OCI-M1 (cell line): ENCODE data around the gene UBA6.
"Not testable (repeated sequence)": the region's sequence is repeated elsewhere in the genome, so short reads cannot be mapped to it uniquely, and the experiment has no call there.

Experiments used
- DNase-seq: peaks from one replicate; lab custom pipeline; 2025; lab: John Stamatoyannopoulos, UW

The UBA6 gene

GRCh38 chr4:67660418-67660817 lies 40.5 kb downstream of the UBA6 start:
- no peak for DNase-seq

DNA sequence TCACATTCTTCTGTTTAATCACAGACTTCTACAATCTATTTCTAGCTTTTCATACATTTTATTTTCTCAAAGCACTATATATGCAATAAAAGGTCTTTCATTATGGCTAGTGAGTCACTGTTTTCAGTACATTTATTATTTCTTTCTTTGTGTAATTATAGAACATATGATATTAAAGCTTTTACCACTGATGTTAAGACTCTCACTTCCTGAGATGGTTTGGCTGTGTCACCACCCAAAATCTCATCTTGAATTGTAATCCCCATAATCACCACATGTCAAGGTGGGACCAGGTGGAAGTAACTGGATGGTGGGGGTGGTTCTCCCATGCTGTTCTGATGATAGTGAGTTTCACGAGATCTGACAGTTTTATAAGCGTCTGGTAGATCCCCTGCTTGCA lies 41.9 kb downstream of the UBA6 start:
- no peak for DNase-seq

DNA sequence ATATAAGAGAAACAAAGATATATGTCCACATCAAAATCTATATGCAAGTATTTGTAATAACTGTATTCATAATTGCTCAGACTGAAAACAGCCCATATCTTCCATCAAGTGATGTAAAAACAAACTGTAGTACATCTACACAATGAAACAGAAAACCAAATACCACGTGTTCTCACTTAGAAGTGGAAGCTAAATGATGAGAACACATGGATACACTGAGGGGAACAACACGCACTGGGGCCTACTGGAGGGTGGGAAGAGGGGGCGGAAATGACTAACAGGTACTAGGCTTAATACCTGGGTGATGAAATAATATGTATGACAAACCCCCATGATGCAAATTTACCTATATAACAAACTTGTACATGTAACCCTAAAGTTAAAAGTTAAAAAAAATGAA lies 42.7 kb downstream of the UBA6 start:
- no peak for DNase-seq

DNA sequence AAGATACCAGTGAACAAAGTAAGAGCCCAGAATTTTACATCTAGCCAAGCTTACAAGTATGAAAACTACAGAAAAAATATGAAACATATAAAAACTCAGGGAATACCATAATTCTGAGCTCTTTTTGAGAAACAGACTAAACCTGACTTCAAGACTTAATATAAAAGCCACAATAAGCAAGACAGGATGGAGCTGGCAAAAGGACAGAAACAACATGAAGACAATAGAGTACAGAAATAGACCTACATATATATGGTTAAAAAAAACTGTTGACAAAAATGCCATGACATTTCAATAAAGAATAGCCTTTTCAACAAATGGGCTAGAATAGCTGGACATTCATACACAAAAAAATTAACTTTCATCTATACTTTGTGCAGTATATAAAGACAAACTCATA lies 49.4 kb downstream of the UBA6 start:
- no peak for DNase-seq

DNA sequence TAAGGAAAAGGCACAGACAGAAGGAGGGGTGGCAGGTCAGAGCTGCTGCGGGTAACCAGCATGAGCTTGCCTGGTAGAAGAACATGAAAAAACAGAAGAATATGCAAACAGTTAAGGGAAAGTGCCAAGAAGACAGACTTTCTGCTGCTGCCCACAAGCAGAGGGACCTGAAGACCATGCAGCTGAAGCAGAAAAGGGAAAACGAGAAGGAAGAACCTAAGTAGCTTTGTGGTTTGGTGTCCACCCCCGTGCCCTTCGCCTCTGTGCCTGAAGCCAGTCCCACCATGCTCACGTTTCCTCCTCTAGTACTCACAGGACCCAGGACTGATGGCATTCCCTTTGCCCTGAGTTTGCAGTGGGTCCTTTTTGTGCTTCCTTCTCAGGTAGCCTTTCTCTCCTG lies 62.8 kb downstream of the UBA6 start:
- DNase-seq = no peak

- not testable (repeated sequence) for DNase-seq
These were observed 64.0 kb downstream of the UBA6 start for GRCh38 chr4:67636978-67637377.

- no peak for DNase-seq
These were observed 65.6 kb downstream of the UBA6 start for GRCh38 chr4:67635331-67635730.

DNA sequence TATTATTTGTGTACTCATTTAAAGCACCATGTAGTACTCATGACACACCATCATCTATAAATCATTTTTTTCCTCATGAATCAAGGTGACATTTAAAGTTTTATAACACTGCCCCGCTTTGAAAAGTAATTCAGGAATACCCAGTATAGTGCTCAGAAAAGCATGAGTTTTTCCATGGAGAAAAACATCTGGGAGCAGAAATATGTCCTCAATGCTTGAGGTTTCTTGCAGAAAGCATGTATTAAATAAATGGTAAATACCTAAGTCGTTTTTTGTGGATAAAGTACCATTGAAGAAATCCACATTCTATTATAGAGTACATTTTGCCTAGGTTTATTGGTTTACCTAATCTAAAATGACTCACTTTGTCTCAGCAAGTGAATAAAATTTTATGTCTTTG lies 66.2 kb downstream of the UBA6 start:
- no peak for DNase-seq

- DNase-seq = peak; percentile 68
These were observed 68.5 kb downstream of the UBA6 start for GRCh38 chr4:67632492-67632891.

DNA sequence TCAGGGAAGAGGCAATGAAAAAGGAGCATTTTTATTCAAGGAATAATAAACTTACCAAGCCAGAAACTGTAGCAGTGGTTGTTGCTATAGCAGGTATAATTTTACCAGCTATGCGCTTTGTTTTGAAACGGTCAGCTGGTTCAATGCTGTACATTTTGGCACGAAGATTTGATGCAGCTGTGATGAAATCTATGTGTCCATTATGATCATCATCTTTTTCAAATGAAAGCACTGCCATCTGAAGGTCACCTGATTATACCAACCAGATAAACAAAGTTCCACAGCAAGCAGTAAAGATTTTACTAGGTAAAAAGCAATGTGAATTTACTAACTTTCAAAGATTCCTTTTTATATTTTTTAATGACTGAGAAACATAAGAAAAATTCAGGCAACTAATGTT lies 76.0 kb downstream of the UBA6 start:
- no peak for DNase-seq

- DNase-seq = no peak
These were observed 84.5 kb downstream of the UBA6 start for GRCh38 chr4:67616478-67616877.

DNA sequence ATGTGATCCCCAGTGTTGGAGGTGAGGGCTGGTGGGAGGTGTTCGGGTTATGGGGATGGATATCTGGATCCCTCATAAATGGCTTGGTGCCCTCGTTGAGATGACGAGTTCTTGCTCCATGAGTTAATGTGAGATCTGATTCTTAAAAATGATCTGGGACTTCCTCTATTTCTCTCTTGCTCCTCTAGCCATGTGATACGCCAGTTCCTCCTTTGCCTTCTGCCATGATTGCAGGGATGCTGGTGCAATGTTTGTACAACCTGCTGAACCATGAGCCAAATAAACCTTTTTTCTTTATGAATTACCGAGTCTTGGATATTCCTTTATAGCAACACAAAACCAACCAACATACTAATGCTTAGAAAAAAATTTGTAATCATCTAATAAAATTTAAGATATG lies 85.8 kb downstream of the UBA6 start:
- DNase-seq = no peak

DNA sequence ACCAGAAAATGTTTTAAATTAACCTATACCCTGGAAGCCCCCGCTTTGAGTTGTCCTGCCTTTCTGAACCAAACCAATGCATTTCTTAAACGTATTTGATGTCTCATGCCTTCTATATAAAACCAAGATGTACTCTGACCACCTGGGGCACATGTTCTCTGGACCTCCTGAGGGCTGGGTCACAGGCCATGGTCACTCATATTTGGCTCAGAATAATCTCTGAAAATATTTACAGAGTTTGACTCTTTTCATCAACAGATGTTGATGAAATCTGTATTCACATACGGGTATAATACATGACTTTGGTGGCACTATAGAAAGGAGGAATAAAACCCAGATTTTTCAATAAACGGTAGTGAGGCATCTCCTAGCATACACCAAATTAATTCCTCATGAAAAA lies 86.8 kb downstream of the UBA6 start:
- no peak for DNase-seq

- no peak for DNase-seq
These were observed 92.9 kb downstream of the UBA6 start for GRCh38 chr4:67608027-67608426.

DNA sequence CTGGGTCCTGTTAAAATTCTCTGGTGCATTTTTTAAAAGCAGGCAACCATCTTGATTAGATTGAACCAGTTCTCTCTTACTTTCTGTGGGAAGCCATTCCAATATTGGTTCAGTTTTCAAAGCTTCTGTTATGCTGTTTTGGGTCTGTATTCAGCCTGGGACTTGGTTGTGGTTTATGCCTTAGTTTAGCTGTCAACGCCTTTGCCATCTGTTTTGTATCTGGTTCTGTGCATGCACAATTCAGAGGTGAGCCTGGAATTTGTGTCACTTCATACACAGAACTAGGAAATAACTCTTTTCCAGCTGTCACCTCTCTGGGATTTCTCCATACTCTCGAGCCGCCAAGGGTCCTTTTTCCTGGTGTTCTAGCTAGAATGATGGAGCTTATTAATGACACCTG lies 96.2 kb downstream of the UBA6 start:
- DNase-seq = no peak

DNA sequence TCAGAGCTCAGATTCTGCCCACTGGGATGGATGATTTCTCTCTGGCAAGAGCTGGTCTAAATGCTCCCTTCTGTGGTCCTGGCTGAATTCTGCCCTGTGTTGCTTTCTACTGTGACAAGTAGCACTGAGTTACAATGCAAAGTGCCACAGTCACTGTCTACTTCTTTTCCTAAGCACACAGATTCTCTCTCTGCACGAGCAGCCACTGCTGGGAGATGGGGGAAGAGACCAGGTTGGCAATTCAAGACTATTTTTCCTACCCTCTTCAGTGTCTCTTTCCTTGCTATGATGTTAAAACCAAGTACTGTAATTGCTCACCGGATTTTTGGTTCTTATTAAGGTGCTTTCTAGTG lies 97.0 kb downstream of the UBA6 start:
- no peak for DNase-seq

DNA sequence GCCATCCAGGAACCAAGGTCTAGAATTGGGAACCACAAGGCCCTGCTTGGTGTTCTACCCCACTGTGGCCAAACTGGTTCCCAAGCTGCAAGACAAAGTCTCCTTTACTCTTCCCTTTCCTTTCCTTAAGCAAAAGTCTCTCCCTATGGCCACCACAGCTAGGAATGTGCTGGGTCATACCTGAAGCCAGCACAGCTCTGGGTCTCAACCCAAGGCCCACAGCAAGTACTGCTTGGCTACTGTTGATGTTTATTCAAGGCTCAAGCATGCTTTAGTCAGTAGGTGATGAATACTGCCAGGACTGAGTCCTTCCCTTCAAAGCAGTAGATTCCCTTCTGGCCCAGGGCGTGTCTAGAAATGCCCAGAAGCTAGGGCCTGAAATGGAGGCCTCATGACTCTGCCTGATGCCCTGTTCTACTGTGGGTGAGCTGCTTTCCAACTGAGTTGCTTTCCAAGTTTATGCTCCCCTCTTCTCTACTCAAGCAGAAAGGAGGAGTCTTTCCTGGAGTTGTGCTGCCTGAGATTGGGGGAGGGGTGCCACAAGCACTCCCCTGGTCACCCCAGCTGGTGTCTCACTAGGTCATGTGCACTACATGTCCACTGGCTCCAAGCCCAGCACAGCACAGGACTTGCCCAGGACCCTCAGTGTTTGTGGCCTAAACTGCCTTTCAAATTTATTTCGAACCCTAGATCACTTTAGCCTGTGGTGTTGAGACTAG lies 97.5 kb downstream of the UBA6 start:
- no peak for DNase-seq

DNA sequence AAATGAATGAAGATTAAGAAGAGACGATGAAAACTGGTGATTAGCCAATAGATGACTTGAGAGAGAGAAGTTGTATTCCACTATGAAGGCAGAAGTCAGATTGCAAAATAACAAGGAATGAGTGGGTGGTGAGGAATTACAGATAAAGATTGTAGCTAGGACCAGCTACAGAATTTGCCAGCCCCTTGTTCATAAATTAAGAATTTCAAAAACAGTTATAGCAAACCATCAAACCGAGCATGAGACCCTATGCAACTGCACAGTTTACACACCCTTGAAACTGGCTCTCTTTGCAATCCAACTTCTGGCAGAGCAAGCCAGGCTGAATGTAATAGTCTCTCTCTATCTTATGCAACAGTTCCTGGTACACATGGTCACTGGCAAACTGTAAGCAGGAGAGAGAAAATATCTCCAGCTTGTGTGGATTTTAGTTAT lies 107.2 kb downstream of the UBA6 start:
- peak; percentile 51 for DNase-seq

- no peak for DNase-seq
These were observed 113.8 kb downstream of the UBA6 start for GRCh38 chr4:67587156-67587555.

- no peak for DNase-seq
These were observed 116.5 kb downstream of the UBA6 start for GRCh38 chr4:67584496-67584895.

GRCh38 chr4:67581913-67582312 lies 119.0 kb downstream of the UBA6 start:
- DNase-seq = no peak

- no peak for DNase-seq
These were observed 119.6 kb downstream of the UBA6 start for GRCh38 chr4:67581208-67581857.

DNA sequence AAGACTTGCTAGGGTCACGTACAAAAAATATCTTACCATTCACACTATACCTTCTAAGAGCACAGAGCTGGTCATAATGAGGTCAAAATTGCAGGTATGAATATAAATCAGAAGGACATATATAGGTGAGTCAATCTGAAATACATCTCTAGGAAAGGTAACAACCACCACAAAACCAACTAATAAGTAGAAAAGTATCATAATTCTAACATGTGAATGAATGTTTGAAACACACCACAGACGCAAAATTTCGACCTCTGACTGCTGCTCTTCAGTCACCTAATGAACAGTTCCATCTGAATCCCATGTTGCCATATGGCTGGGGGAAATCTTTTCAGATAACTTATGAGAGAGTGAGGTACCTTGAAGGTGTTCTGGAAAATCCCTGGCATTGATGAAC lies 120.4 kb downstream of the UBA6 start:
- DNase-seq = no peak

DNA sequence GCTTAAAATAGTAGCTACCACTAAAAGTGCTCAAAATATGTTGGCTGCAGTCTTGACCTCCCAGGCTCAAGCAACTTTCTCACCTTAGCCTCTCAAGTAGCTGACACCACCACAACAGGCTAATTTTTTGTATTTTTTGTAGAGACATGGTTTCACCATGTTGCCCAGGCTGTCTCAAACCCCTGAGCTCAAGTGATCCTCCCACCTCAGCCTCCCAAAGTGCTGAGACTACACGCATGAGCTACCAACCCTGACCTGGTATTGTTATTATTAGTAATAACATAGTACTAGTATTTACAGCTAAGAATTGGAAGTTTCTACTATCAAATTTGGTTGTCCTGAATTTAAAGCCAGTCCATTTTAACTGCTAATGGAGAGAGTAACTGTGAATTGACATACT lies 124.4 kb downstream of the UBA6 start:
- no peak for DNase-seq
